ENCODE results near the gene TLE6.

Gene TLE6

GRCh38 chr19:2950286-2951124 lies 26.9 kb upstream of the TLE6 start:
- H2BK12ac ChIP-seq (ENCODE audit: low read length in 2 of 2): no peak overlapping the region
- peak overlapping the region; percentile 75 to 98 for H3K18ac ChIP-seq (ENCODE audit: low read depth in 1 of 2, low read length in 2 of 2)
- under 1% methylated on average over 51 of the region's 53 CpGs for WGBS

DNA sequence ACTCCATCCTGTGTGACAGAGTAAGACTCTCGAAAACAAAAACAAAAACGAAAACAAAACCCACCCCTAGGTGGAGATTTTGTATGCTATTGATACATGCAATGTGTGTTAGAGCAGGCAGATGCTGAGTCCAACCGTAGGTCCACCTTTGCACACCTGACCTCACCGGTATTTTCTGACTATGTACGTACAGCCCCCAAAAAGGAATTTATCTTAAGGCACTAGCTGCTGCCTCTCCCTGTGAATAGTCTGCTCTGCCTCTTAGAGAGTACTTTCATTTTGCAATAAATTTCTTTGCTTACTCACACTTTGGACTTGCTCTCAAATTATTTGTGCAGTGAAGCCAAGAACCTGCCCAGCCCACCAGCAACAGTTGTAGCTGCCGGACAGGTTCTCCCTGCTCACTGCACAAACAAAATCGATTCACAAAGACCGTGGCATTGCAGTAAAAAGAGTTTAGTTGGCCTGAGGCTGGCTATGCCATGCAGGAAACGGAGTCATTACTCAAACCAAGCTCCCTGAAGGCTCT lies 24.3 kb upstream of the TLE6 start:
- Histone ChIP-seq H3K79me1 (replicated peaks; ENCODE audit: low read length, poor library complexity, severe bottlenecking) (peaks cover 8% of the 10 kb centered on the region), H3K18ac (ENCODE audit: low read depth in 1 of 2, low read length in 2 of 2) (no peak overlapping the region)
- 70% methylated on average over 7 of the region's 9 CpGs for WGBS

More at GRCh38 chr19:2950286-2951124, 26.9 kb upstream of the TLE6 start:
- Histone ChIP-seq H4K91ac (ENCODE audit: low read length) (peak overlapping the region; percentile 80), H3K79me1 (replicated peaks; ENCODE audit: low read length, poor library complexity, severe bottlenecking) (peaks cover 8% of the 10 kb centered on the region), H3K36me3 (ENCODE audit: control insufficient read depth in 1 of 2, insufficient read depth in 2 of 2, low read depth in 1 of 2, low read length in 2 of 2) (peaks cover 0 to 6% of the 10 kb centered on the region in 2 experiments), H3K27me3 (ENCODE audit: control insufficient read depth in 1 of 2, insufficient read depth in 1 of 2, low read length in 2 of 2) (no peaks in the 10 kb centered on the region), H3K23ac (ENCODE audit: low read length in 2 of 2) (peak overlapping the region in 1 of 2 experiments; percentile 95), H2BK120ac (ENCODE audit: low read depth, low read length) (peak overlapping the region; percentile 86), H3K4me2 (ENCODE audit: low read length, poor library complexity, severe bottlenecking) (peak overlapping the region; percentile 79), H2AK5ac (ENCODE audit: low read length, severe bottlenecking) (no peak overlapping the region), H3K14ac (ENCODE audit: low read length in 2 of 2) (peak overlapping the region in 1 of 2 experiments; percentile 87), H3K9ac (ENCODE audit: low read length) (peak overlapping the region; percentile 94), H3K4me1 (ENCODE audit: control insufficient read depth, insufficient read depth, low read depth, low read length) (peaks cover 6% of the 10 kb centered on the region), H4K8ac (ENCODE audit: low read length) (peak overlapping the region; percentile 87), H3K4me3 (ENCODE audit: insufficient read depth in 1 of 2, low read depth in 1 of 2, low read length in 2 of 2) (peak overlapping the region; percentile 86 to 96), H2BK15ac (ENCODE audit: low read depth, poor library complexity, severe bottlenecking) (peak overlapping the region; percentile 73), H3K27ac (ENCODE audit: low read length, poor library complexity, severe bottlenecking) (peak overlapping the region; percentile 78), H2AFZ (ENCODE audit: low read depth, low read length) (peak overlapping the region; percentile 93), H3K9me3 (ENCODE audit: control insufficient read depth, low read length) (no peaks in the 10 kb centered on the region), H2BK5ac (ENCODE audit: low read depth, low read length, poor library complexity, severe bottlenecking) (no peak overlapping the region), H3K4ac (ENCODE audit: low read depth in 1 of 2, low read length in 2 of 2) (peak overlapping the region; percentile 84 to 97)
- peak; percentile 99 for DNase-seq

DNA sequence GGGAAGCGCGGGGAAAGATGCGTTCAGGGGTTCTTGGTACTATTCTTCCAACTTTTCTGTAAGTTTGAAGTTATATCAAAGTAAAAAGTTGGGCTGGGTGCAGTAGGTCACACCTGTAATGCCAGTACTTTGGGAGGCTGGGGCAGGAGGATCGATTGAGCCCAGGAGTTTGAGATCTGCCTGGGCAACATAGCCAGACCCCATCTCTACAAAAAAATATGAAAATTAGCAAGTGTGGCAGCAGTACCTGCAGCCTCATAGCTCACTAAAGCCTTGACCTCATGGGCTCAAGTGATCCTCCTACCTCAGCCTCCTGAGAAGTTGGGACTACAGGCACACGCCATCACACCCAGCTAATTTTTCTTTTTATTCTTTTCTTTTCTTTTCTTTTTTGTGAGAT lies 20.2 kb upstream of the TLE6 start:
- Histone ChIP-seq H2AK5ac (ENCODE audit: low read length, severe bottlenecking) (no peak overlapping the region), H3K9me3 (ENCODE audit: control insufficient read depth, low read length) (no peaks in the 10 kb centered on the region), H3K4me1 (ENCODE audit: control insufficient read depth, insufficient read depth, low read depth, low read length) (no peaks in the 10 kb centered on the region), H2BK12ac (ENCODE audit: low read length in 2 of 2) (no peak overlapping the region), H3K18ac (ENCODE audit: low read depth in 1 of 2, low read length in 2 of 2) (no peak overlapping the region), H2BK5ac (ENCODE audit: low read depth, low read length, poor library complexity, severe bottlenecking) (no peak overlapping the region), H4K91ac (ENCODE audit: low read length) (no peak overlapping the region), H3K23ac (ENCODE audit: low read length in 2 of 2) (no peak overlapping the region), H3K4me3 (ENCODE audit: insufficient read depth in 1 of 2, low read depth in 1 of 2, low read length in 2 of 2) (no peak overlapping the region), H3K36me3 (ENCODE audit: control insufficient read depth in 1 of 2, insufficient read depth in 2 of 2, low read depth in 1 of 2, low read length in 2 of 2) (no peaks in the 10 kb centered on the region), H2AFZ (ENCODE audit: low read depth, low read length) (no peak overlapping the region), H2BK15ac (ENCODE audit: low read depth, poor library complexity, severe bottlenecking) (no peak overlapping the region), H4K8ac (ENCODE audit: low read length) (no peak overlapping the region), H3K27ac (ENCODE audit: low read length, poor library complexity, severe bottlenecking) (no peak overlapping the region), H3K14ac (ENCODE audit: low read length in 2 of 2) (no peak overlapping the region), H3K4me2 (ENCODE audit: low read length, poor library complexity, severe bottlenecking) (no peak overlapping the region), H3K79me1 (replicated peaks; ENCODE audit: low read length, poor library complexity, severe bottlenecking) (no peaks in the 10 kb centered on the region), H3K9ac (ENCODE audit: low read length) (no peak overlapping the region), H3K4ac (ENCODE audit: low read depth in 1 of 2, low read length in 2 of 2) (no peak overlapping the region), H2BK120ac (ENCODE audit: low read depth, low read length) (no peak overlapping the region), H3K27me3 (ENCODE audit: control insufficient read depth in 1 of 2, insufficient read depth in 1 of 2, low read length in 2 of 2) (peaks cover 0 to 3% of the 10 kb centered on the region in 2 experiments)
- DNase-seq: no peak
- 94% methylated on average over 5 of the region's 5 CpGs for WGBS

More for the DNA sequence above, 24.3 kb upstream of the TLE6 start:
- no peak overlapping the region for H4K8ac ChIP-seq (ENCODE audit: low read length)
- H3K4me1 ChIP-seq (ENCODE audit: control insufficient read depth, insufficient read depth, low read depth, low read length): peaks cover 5% of the 10 kb centered on the region
- no peak overlapping the region for H2AFZ ChIP-seq (ENCODE audit: low read depth, low read length)
- H2AK5ac ChIP-seq (ENCODE audit: low read length, severe bottlenecking): no peak overlapping the region
- H3K23ac ChIP-seq (ENCODE audit: low read length in 2 of 2): no peak overlapping the region
- peaks cover 0 to under 1% of the 10 kb centered on the region in 2 experiments for H3K36me3 ChIP-seq (ENCODE audit: control insufficient read depth in 1 of 2, insufficient read depth in 2 of 2, low read depth in 1 of 2, low read length in 2 of 2)
- peak overlapping the region; percentile 77 for H3K9ac ChIP-seq (ENCODE audit: low read length)
- H3K14ac ChIP-seq (ENCODE audit: low read length in 2 of 2): no peak overlapping the region
- no peak overlapping the region for H3K4ac ChIP-seq (ENCODE audit: low read depth in 1 of 2, low read length in 2 of 2)
- no peak overlapping the region for H2BK12ac ChIP-seq (ENCODE audit: low read length in 2 of 2)
- peak overlapping the region in 1 of 2 experiments; percentile 73 for H3K4me3 ChIP-seq (ENCODE audit: insufficient read depth in 1 of 2, low read depth in 1 of 2, low read length in 2 of 2)
- no peak overlapping the region for H3K27ac ChIP-seq (ENCODE audit: low read length, poor library complexity, severe bottlenecking)
- H3K9me3 ChIP-seq (ENCODE audit: control insufficient read depth, low read length): no peaks in the 10 kb centered on the region
- H2BK15ac ChIP-seq (ENCODE audit: low read depth, poor library complexity, severe bottlenecking): no peak overlapping the region
- no peak overlapping the region for H4K91ac ChIP-seq (ENCODE audit: low read length)
- H2BK120ac ChIP-seq (ENCODE audit: low read depth, low read length): no peak overlapping the region
- no peak for DNase-seq
- no peak overlapping the region for H3K4me2 ChIP-seq (ENCODE audit: low read length, poor library complexity, severe bottlenecking)
- no peaks in the 10 kb centered on the region for H3K27me3 ChIP-seq (ENCODE audit: control insufficient read depth in 1 of 2, insufficient read depth in 1 of 2, low read length in 2 of 2)
- H2BK5ac ChIP-seq (ENCODE audit: low read depth, low read length, poor library complexity, severe bottlenecking): no peak overlapping the region

- no peak overlapping the region for H2AFZ ChIP-seq (ENCODE audit: low read depth, low read length)
- H3K4ac ChIP-seq (ENCODE audit: low read depth in 1 of 2, low read length in 2 of 2): no peak overlapping the region
- 94% methylated on average over 11 of the region's 12 CpGs for WGBS
- H2BK15ac ChIP-seq (ENCODE audit: low read depth, poor library complexity, severe bottlenecking): no peak overlapping the region
- DNase-seq: no peak
- no peak overlapping the region for H2BK5ac ChIP-seq (ENCODE audit: low read depth, low read length, poor library complexity, severe bottlenecking)
- H3K27ac ChIP-seq (ENCODE audit: low read length, poor library complexity, severe bottlenecking): no peak overlapping the region
- no peak overlapping the region for H3K9ac ChIP-seq (ENCODE audit: low read length)
- no peak overlapping the region for H4K91ac ChIP-seq (ENCODE audit: low read length)
- no peak overlapping the region for H3K23ac ChIP-seq (ENCODE audit: low read length in 2 of 2)
- H3K4me3 ChIP-seq (ENCODE audit: insufficient read depth in 1 of 2, low read depth in 1 of 2, low read length in 2 of 2): no peak overlapping the region
- H4K8ac ChIP-seq (ENCODE audit: low read length): no peak overlapping the region
- no peak overlapping the region for H3K18ac ChIP-seq (ENCODE audit: low read depth in 1 of 2, low read length in 2 of 2)
- no peaks in the 10 kb centered on the region for H3K9me3 ChIP-seq (ENCODE audit: control insufficient read depth, low read length)
- H3K4me2 ChIP-seq (ENCODE audit: low read length, poor library complexity, severe bottlenecking): no peak overlapping the region
- H3K14ac ChIP-seq (ENCODE audit: low read length in 2 of 2): no peak overlapping the region
- no peaks in the 10 kb centered on the region for H3K36me3 ChIP-seq (ENCODE audit: control insufficient read depth in 1 of 2, insufficient read depth in 2 of 2, low read depth in 1 of 2, low read length in 2 of 2)
- H2AK5ac ChIP-seq (ENCODE audit: low read length, severe bottlenecking): no peak overlapping the region
- peaks cover 0 to 3% of the 10 kb centered on the region in 2 experiments for H3K27me3 ChIP-seq (ENCODE audit: control insufficient read depth in 1 of 2, insufficient read depth in 1 of 2, low read length in 2 of 2)
- H2BK12ac ChIP-seq (ENCODE audit: low read length in 2 of 2): no peak overlapping the region
- H3K4me1 ChIP-seq (ENCODE audit: control insufficient read depth, insufficient read depth, low read depth, low read length): no peaks in the 10 kb centered on the region
- H2BK120ac ChIP-seq (ENCODE audit: low read depth, low read length): no peak overlapping the region
- H3K79me1 ChIP-seq (replicated peaks; ENCODE audit: low read length, poor library complexity, severe bottlenecking): no peaks in the 10 kb centered on the region
These were observed 17.2 kb upstream of the TLE6 start for GRCh38 chr19:2960120-2960519.
